ENCODE data around the gene UBR4. TPM values are rescaled to one million over a fixed set of nuclear protein-coding genes. Genes with fewer than 3 reads are reported as not detected.

The UBR4 gene
- total RNA-seq, 2 donors from 2014 or later: 148 to 151 TPM

DNA sequence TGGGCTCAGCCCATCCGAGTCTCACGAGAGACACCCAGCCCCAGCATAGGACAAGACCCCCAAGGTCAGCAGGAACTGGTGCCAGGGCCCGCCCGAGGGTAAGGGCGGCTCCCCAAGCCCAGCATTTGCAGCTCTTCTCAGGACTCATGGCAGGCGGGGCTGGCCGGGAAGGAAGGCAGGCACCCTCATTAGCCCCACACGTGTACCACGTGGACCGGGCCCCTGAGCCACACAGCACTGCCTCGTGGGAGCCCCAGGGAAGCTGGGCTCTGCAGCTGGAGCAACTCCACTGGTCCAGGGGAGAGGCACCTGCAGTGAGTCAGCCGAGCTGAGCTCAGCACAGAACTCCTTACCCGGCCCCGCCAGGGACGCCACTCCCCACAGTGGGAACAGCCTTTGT is 155.8 kb downstream of the UBR4 start:
- no peaks in the 10 kb centered on the region for H3K27me3 ChIP-seq (ENCODE audit: control insufficient read depth, insufficient read depth, low read length, poor library complexity, severe bottlenecking)
- Mint-ChIP-seq H3K27me3 (ENCODE audit: insufficient read depth) (peaks cover 4% of the 10 kb centered on the region), H3K4me3 (no peak overlapping the region), H3K4me1 (peaks cover 4% of the 10 kb centered on the region), H3K27ac (no peak overlapping the region), H3K36me3 (ENCODE audit: low read depth) (no peaks in the 10 kb centered on the region), H3K9me3 (no peaks in the 10 kb centered on the region)
- TF ChIP-seq, protein P1, sequence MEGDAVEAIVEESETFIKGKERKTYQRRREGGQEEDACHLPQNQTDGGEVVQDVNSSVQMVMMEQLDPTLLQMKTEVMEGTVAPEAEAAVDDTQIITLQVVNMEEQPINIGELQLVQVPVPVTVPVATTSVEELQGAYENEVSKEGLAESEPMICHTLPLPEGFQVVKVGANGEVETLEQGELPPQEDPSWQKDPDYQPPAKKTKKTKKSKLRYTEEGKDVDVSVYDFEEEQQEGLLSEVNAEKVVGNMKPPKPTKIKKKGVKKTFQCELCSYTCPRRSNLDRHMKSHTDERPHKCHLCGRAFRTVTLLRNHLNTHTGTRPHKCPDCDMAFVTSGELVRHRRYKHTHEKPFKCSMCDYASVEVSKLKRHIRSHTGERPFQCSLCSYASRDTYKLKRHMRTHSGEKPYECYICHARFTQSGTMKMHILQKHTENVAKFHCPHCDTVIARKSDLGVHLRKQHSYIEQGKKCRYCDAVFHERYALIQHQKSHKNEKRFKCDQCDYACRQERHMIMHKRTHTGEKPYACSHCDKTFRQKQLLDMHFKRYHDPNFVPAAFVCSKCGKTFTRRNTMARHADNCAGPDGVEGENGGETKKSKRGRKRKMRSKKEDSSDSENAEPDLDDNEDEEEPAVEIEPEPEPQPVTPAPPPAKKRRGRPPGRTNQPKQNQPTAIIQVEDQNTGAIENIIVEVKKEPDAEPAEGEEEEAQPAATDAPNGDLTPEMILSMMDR (conservative IDR thresholded peaks at IDR 0.05): no peak
- no peaks in the 10 kb centered on the region for H3K9me3 ChIP-seq (ENCODE audit: control insufficient read depth, low read length)
- WGBS, 2 experiments (ENCODE audit: insufficient coverage in 1 of 2, insufficient read length in 1 of 2): 90 to 91% methylated on average over 9 to 15 of the region's 15 CpGs
- H3K9ac ChIP-seq (ENCODE audit: extremely low read depth, low read length, poor library complexity, severe bottlenecking): no peak overlapping the region
- H3K27ac ChIP-seq (ENCODE audit: low read depth, low read length): no peak overlapping the region
- no peaks in the 10 kb centered on the region for H3K36me3 ChIP-seq (ENCODE audit: control insufficient read depth, insufficient read depth, low read length)
- H3K4me1 ChIP-seq (ENCODE audit: control insufficient read depth, insufficient read depth, low read length): peaks cover 2% of the 10 kb centered on the region
- DNase-seq: no peak
- H3K4me3 ChIP-seq (ENCODE audit: low read length): no peak overlapping the region

DNA sequence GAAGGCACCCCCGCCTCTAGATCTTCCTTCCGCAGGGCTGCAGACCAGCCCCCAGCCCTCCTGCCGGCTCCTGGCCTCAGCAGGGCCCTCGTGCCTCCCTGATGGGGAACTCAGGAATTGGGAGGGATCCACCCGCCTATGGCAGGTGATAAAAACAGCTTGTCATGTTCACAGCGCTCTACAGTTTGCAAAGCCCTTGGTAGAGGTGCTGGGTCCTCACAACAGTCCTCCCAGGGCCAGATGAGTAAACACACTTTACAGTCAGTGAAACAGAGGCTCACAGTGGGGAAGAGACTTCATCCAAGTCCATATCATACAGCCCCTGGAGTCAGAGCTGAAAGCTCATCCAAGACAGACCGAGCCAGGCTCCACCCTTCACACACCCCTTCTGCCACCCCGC is 156.6 kb downstream of the UBR4 start:
- Histone ChIP-seq H3K9ac (ENCODE audit: extremely low read depth, low read length, poor library complexity, severe bottlenecking) (no peak overlapping the region), H3K4me3 (ENCODE audit: low read length) (no peak overlapping the region), H3K36me3 (ENCODE audit: control insufficient read depth, insufficient read depth, low read length) (no peaks in the 10 kb centered on the region), H3K27me3 (ENCODE audit: control insufficient read depth, insufficient read depth, low read length, poor library complexity, severe bottlenecking) (no peaks in the 10 kb centered on the region), H3K27ac (ENCODE audit: low read depth, low read length) (no peak overlapping the region), H3K4me1 (ENCODE audit: control insufficient read depth, insufficient read depth, low read length) (peaks cover 2% of the 10 kb centered on the region), H3K9me3 (ENCODE audit: control insufficient read depth, low read length) (no peaks in the 10 kb centered on the region)
- H3K36me3 Mint-ChIP-seq (ENCODE audit: low read depth): no peaks in the 10 kb centered on the region
- peaks cover 4% of the 10 kb centered on the region for H3K27me3 Mint-ChIP-seq (ENCODE audit: insufficient read depth)
- no peaks in the 10 kb centered on the region for H3K9me3 Mint-ChIP-seq
- H3K27ac Mint-ChIP-seq: no peak overlapping the region
- 65 to 72% methylated on average over 3 to 8 of the region's 8 CpGs for WGBS, 2 experiments (ENCODE audit: insufficient coverage in 1 of 2, insufficient read length in 1 of 2)
- TF ChIP-seq, protein P1 (conservative IDR thresholded peaks at IDR 0.05): no peak
- no peak for DNase-seq
- H3K4me1 Mint-ChIP-seq: peaks cover 4% of the 10 kb centered on the region
- no peak overlapping the region for H3K4me3 Mint-ChIP-seq

DNA sequence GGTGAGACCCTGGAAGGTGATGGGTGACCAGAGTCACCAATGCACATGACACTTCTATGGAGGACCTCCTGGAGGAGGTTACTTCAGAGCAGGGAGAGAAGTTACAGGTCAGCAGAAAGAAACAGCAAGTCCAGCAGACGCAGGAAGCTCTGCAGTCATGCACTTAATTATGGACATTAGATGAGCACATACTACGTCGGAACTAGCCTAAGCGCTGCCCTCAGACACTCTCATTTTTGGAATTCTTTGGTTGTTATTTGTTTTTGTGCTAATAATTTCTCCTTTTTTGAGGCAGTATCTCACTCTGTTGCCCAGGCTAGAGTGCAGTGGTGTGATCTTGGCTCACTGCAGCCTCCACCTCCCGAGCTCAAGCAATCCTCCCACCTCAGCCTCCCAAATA is 160.3 kb downstream of the UBR4 start:
- no peaks in the 10 kb centered on the region for H3K9me3 ChIP-seq (ENCODE audit: control insufficient read depth, low read length)
- no peaks in the 10 kb centered on the region for H3K27me3 ChIP-seq (ENCODE audit: control insufficient read depth, insufficient read depth, low read length, poor library complexity, severe bottlenecking)
- Mint-ChIP-seq H3K36me3 (ENCODE audit: low read depth) (no peaks in the 10 kb centered on the region), H3K27ac (no peak overlapping the region), H3K9me3 (no peaks in the 10 kb centered on the region), H3K4me1 (peaks cover 6% of the 10 kb centered on the region), H3K4me3 (no peak overlapping the region), H3K27me3 (ENCODE audit: insufficient read depth) (peaks cover 4% of the 10 kb centered on the region)
- H3K27ac ChIP-seq (ENCODE audit: low read depth, low read length): no peak overlapping the region
- 92 to 97% methylated on average over 4 to 5 of the region's 5 CpGs for WGBS, 2 experiments (ENCODE audit: insufficient coverage in 1 of 2, insufficient read length in 1 of 2)
- H3K4me1 ChIP-seq (ENCODE audit: control insufficient read depth, insufficient read depth, low read length): peaks cover 2% of the 10 kb centered on the region
- no peaks in the 10 kb centered on the region for H3K36me3 ChIP-seq (ENCODE audit: control insufficient read depth, insufficient read depth, low read length)
- no peak overlapping the region for H3K9ac ChIP-seq (ENCODE audit: extremely low read depth, low read length, poor library complexity, severe bottlenecking)
- TF ChIP-seq, protein P1 (conservative IDR thresholded peaks at IDR 0.05): no peak
- DNase-seq: no peak
- no peak overlapping the region for H3K4me3 ChIP-seq (ENCODE audit: low read length)
